ENCODE measurements around the gene CR1L. TPM values are rescaled to one million over a fixed set of nuclear protein-coding genes. Genes with fewer than 3 reads are reported as not detected.
A peak's percentile ranks its signal among the peaks of the same experiment; 100 is the strongest.
"Not testable (repeated sequence)": the region's sequence is repeated elsewhere in the genome, so short reads cannot be mapped to it uniquely, and the experiment has no call there.

Gene CR1L
- total RNA-seq, 1 experiment from 2014 or later, result not detected

DNA sequence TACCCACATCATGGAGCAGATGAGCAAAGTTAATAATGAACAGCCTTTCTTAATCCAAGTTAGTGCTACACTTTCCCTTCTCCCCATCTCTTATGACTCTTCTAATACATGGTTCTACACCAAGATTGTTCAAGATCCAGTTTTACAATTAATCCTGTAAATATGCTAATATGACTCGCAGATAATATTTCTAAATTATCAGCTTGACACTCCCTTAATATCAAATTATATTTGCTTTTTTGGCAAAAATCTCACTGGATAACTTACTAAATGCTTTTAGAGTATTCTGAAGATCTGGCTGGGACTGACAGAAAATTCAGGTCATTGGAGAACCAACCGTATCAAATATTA is 24.4 kb upstream of the CR1L start:
- Histone ChIP-seq H3K4me2 (no peak overlapping the region), H3K79me2 (ENCODE audit: low read depth) (no peaks in the 10 kb centered on the region), H3K36me3 (ENCODE audit: low read depth) (no peaks in the 10 kb centered on the region), H3K9me3 (ENCODE audit: insufficient read depth, low read depth) (no peaks in the 10 kb centered on the region), H3K4me1 (replicated peaks; ENCODE audit: insufficient read depth) (no peaks in the 10 kb centered on the region), H3K9me2 (ENCODE audit: insufficient read depth) (no peaks in the 10 kb centered on the region), H3K27ac (no peak overlapping the region), H4K20me1 (ENCODE audit: insufficient read depth) (no peaks in the 10 kb centered on the region), H3F3A (ENCODE audit: insufficient read depth, low read depth) (no peaks in the 10 kb centered on the region), H2AFZ (no peak overlapping the region), H3K27me3 (ENCODE audit: insufficient read depth, low read depth) (no peaks in the 10 kb centered on the region), H3K4me3 (no peak overlapping the region)
- intact Hi-C loops (cut with micrococcal nuclease; ENCODE audit: unreplicated experiment), result no loop called here
- ChIA-PET CTCF (interaction anchor here (0.6 to 1.0 kb wide), 4 partner anchors 52 to 177 kb away, joined by 3 to 9 read pairs (median 4); no protein-coding TSS in a partner anchor), POLR2A (ENCODE audit: unreplicated experiment) (no interaction called here)
- no TSS peak for BruUV-seq (replicated peaks)
- TF ChIP-seq EZH2 (IDR thresholded peaks at IDR 0.05; ENCODE audit: low read depth), result no peak
- TF ChIP-seq, protein P1, sequence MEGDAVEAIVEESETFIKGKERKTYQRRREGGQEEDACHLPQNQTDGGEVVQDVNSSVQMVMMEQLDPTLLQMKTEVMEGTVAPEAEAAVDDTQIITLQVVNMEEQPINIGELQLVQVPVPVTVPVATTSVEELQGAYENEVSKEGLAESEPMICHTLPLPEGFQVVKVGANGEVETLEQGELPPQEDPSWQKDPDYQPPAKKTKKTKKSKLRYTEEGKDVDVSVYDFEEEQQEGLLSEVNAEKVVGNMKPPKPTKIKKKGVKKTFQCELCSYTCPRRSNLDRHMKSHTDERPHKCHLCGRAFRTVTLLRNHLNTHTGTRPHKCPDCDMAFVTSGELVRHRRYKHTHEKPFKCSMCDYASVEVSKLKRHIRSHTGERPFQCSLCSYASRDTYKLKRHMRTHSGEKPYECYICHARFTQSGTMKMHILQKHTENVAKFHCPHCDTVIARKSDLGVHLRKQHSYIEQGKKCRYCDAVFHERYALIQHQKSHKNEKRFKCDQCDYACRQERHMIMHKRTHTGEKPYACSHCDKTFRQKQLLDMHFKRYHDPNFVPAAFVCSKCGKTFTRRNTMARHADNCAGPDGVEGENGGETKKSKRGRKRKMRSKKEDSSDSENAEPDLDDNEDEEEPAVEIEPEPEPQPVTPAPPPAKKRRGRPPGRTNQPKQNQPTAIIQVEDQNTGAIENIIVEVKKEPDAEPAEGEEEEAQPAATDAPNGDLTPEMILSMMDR (conservative IDR thresholded peaks at IDR 0.05), result peak; percentile 13; the same call in 1 of the 2 replicates
- DNase-seq, result no peak

DNA sequence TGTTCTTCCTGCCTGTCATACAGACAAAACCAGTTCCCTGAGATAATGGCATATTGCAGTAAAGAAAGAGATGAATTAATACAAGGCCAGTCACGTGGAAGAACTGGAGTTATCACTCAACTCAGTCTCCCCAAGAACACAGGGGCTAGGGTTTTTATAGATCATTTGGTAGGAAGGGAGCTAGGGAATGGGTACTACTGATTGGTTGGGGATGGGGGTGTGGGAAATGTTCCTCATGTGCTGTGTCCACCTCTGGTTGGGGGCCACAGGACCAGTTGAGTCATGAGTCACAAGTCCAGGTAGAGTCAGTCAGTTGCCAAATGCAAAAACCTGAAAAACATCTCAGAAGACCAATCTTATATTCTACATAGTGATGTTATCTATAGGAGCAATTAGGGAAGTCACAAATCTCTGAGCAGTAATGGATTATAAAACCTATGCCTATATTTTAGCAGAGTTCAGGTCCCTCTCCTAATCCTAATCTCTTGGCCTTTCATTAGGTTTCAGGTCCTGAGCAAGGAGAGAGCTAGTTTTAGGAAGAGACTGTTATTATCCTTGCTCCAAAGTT is 19.3 kb upstream of the CR1L start:
- H3K9me2 ChIP-seq (ENCODE audit: insufficient read depth); BruUV-seq (replicated peaks); H2AFZ ChIP-seq; H3K27me3 ChIP-seq (ENCODE audit: insufficient read depth, low read depth); POLR2A ChIA-PET (ENCODE audit: unreplicated experiment); H3K9me3 ChIP-seq (ENCODE audit: insufficient read depth, low read depth); H4K20me1 ChIP-seq (ENCODE audit: insufficient read depth); CTCF ChIA-PET; DNase-seq; intact Hi-C loops (cut with micrococcal nuclease; ENCODE audit: unreplicated experiment); H3K79me2 ChIP-seq (ENCODE audit: low read depth); H3K36me3 ChIP-seq (ENCODE audit: low read depth); H3F3A ChIP-seq (ENCODE audit: insufficient read depth, low read depth); H3K4me2 ChIP-seq; H3K4me1 ChIP-seq (replicated peaks; ENCODE audit: insufficient read depth); H3K4me3 ChIP-seq; H3K27ac ChIP-seq: not testable (repeated sequence)

DNA sequence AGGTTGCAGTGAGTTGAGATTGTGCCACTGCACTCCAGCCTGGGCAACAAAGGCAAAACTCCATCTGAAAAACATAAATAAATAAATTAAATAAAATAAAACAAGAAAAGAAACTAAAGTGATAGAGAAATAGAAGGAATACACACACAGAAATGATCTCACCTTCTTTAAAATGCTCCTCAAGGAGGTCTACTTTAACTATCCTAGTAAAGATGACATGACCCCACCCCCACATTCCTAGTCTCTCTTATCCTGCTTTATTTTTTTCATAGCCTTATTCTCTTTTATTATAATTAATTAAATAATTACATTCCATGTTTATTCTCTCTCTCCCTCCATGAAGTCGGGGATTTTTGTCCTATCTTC is 18.0 kb upstream of the CR1L start:
- H2AFZ ChIP-seq, result no peak overlapping the region
- no peak for TF ChIP-seq EZH2 (IDR thresholded peaks at IDR 0.05; ENCODE audit: low read depth)
- TF ChIP-seq, protein P1 (conservative IDR thresholded peaks at IDR 0.05), result no peak
- CTCF ChIA-PET, result no interaction called here
- no peak overlapping the region for H3K4me2 ChIP-seq
- H3K9me3 ChIP-seq (ENCODE audit: insufficient read depth, low read depth), result no peaks in the 10 kb centered on the region
- H3K36me3 ChIP-seq (ENCODE audit: low read depth), result no peaks in the 10 kb centered on the region
- H3K4me1 ChIP-seq (replicated peaks; ENCODE audit: insufficient read depth), result no peaks in the 10 kb centered on the region
- H4K20me1 ChIP-seq (ENCODE audit: insufficient read depth), result no peaks in the 10 kb centered on the region
- H3K4me3 ChIP-seq, result no peak overlapping the region
- H3K27ac ChIP-seq, result no peak overlapping the region
- H3F3A ChIP-seq (ENCODE audit: insufficient read depth, low read depth), result no peaks in the 10 kb centered on the region
- H3K79me2 ChIP-seq (ENCODE audit: low read depth), result no peaks in the 10 kb centered on the region
- DNase-seq, result no peak
- H3K27me3 ChIP-seq (ENCODE audit: insufficient read depth, low read depth), result no peaks in the 10 kb centered on the region
- POLR2A ChIA-PET (ENCODE audit: unreplicated experiment), result no interaction called here
- intact Hi-C loops (cut with micrococcal nuclease; ENCODE audit: unreplicated experiment), result no loop called here
- no TSS peak for BruUV-seq (replicated peaks)
- no peaks in the 10 kb centered on the region for H3K9me2 ChIP-seq (ENCODE audit: insufficient read depth)

DNA sequence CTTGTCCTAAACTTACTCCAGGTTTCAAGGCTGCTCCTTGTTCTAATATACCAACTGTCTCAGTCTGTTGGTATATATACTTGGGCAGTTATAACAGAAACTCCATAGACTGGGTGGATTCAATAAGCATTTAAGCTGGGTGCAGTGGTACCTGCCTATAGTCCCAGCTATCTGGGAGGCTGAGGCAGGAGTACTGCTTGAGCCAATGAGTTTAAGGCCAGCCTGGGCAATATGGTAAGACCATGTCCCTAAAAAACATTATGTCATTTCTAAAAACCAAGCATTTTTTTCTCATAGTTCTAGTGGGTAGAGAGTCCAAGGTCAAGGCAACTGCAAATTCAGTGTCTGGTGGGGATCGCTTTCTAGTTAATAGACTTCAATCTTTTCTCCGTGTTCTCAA is 17.4 kb upstream of the CR1L start:
- Histone ChIP-seq H3K36me3 (ENCODE audit: low read depth) (no peaks in the 10 kb centered on the region), H3K79me2 (ENCODE audit: low read depth) (no peaks in the 10 kb centered on the region), H3F3A (ENCODE audit: insufficient read depth, low read depth) (no peaks in the 10 kb centered on the region), H3K27ac (no peak overlapping the region), H3K4me1 (replicated peaks; ENCODE audit: insufficient read depth) (no peaks in the 10 kb centered on the region), H4K20me1 (ENCODE audit: insufficient read depth) (no peaks in the 10 kb centered on the region), H3K9me2 (ENCODE audit: insufficient read depth) (no peaks in the 10 kb centered on the region), H2AFZ (no peak overlapping the region), H3K9me3 (ENCODE audit: insufficient read depth, low read depth) (no peaks in the 10 kb centered on the region), H3K4me2 (no peak overlapping the region), H3K4me3 (no peak overlapping the region), H3K27me3 (ENCODE audit: insufficient read depth, low read depth) (no peaks in the 10 kb centered on the region)
- no peak for DNase-seq
- CTCF ChIA-PET, result no interaction called here
- intact Hi-C loops (cut with micrococcal nuclease; ENCODE audit: unreplicated experiment), result no loop called here
- POLR2A ChIA-PET (ENCODE audit: unreplicated experiment), result no interaction called here
- no peak for TF ChIP-seq EZH2 (IDR thresholded peaks at IDR 0.05; ENCODE audit: low read depth)
- TF ChIP-seq, protein P1 (conservative IDR thresholded peaks at IDR 0.05), result no peak
- BruUV-seq (replicated peaks), result no TSS peak

Measured in PC-9 (cell line).